Dermis blood vessel endothelial cell (primary cell): Measurements from ENCODE around the gene SHC1. TPM values are rescaled to one million over a fixed set of nuclear protein-coding genes. Genes with fewer than 3 reads are reported as not detected.

Experiments
- DNase-seq: peaks from one replicate; pipeline ENCODE4 v3.0.0; 2010
- total RNA-seq: library from RNA; depleted of rRNA; stranded (reverse); fragments of >200 nt; gene quantifications from 2 replicates; pipeline ENCODE4 v1.2.3, GENCODE V29; 2014

Gene SHC1
- total RNA-seq, 1 donor from 2014 or later = 337 TPM

GRCh38 chr1:154937085-154937987, 33.2 kb downstream of the SHC1 start:
- DNase-seq = peak; percentile 97

- peak; percentile 98 for DNase-seq
These were observed 33.9 kb downstream of the SHC1 start, which contains the start of gene PMVK for GRCh38 chr1:154936555-154937084. TSS of gene PMVK (minus strand) at chr1:154936719. CDS start at chr1:154936685, 34 bp downstream.

- DNase-seq = no peak
These were observed 34.6 kb downstream of the SHC1 start for GRCh38 chr1:154935749-154936554.

- DNase-seq = no peak
These were observed 36.1 kb downstream of the SHC1 start for GRCh38 chr1:154934358-154934948.

- DNase-seq = no peak
These were observed 38.5 kb downstream of the SHC1 start for GRCh38 chr1:154931940-154932487.

- DNase-seq = no peak
These were observed 44.3 kb downstream of the SHC1 start for GRCh38 chr1:154926201-154926600.

GRCh38 chr1:154925335-154926170, 45.0 kb downstream of the SHC1 start:
- DNase-seq = no peak

- DNase-seq = no peak
These were observed 46.9 kb downstream of the SHC1 start for GRCh38 chr1:154923695-154924094.

GRCh38 chr1:154913273-154913672, 57.3 kb downstream of the SHC1 start:
- DNase-seq = no peak

GRCh38 chr1:154912755-154913154, 57.8 kb downstream of the SHC1 start:
- DNase-seq = no peak

Other genes starting within 250 kb of the SHC1 start
- gene KCNN3, start 100.5 kb downstream of the SHC1 start, total RNA-seq = 1.7 and 3.6 TPM in 2 replicates
- 6.5 and 9.4 TPM in 2 replicates for gene PMVK, start 34.0 kb downstream of the SHC1 start, total RNA-seq
- gene PBXIP1, start 14.6 kb downstream of the SHC1 start, total RNA-seq = 110 and 126 TPM in 2 replicates
- gene PYGO2, start 9.0 kb downstream of the SHC1 start, total RNA-seq = 7.1 and 10.0 TPM in 2 replicates
- gene CKS1B, start 3.9 kb upstream of the SHC1 start, total RNA-seq = 49.0 and 89.3 TPM in 2 replicates
- gene FLAD1, start 12.6 kb upstream of the SHC1 start, total RNA-seq = 17.8 and 27.1 TPM in 2 replicates
- not detected in 2 replicates for gene LENEP, start 22.8 kb upstream of the SHC1 start, total RNA-seq
- gene ZBTB7B, start 32.1 kb upstream of the SHC1 start, total RNA-seq = 16.1 and 16.2 TPM in 2 replicates
- 0.17 and 0.70 TPM in 2 replicates for gene DCST2, start 63.0 kb upstream of the SHC1 start, total RNA-seq
- not detected in 2 replicates for gene DCST1, start 63.1 kb upstream of the SHC1 start, total RNA-seq
- 289 and 307 TPM in 2 replicates for gene ADAM15, start 80.6 kb upstream of the SHC1 start, total RNA-seq
- 9.5 and 15.7 TPM in 2 replicates for gene EFNA4, start 93.0 kb upstream of the SHC1 start, total RNA-seq
- gene EFNA3, start 108.1 kb upstream of the SHC1 start, total RNA-seq = 1.9 and 2.2 TPM in 2 replicates
- 119 and 138 TPM in 2 replicates for gene EFNA1, start 157.1 kb upstream of the SHC1 start, total RNA-seq
- gene SLC50A1, start 165.1 kb upstream of the SHC1 start, total RNA-seq = 26.2 and 27.1 TPM in 2 replicates
- 16.1 and 41.4 TPM in 2 replicates for gene DPM3, start 169.8 kb upstream of the SHC1 start, total RNA-seq
- gene KRTCAP2, start 202.6 kb upstream of the SHC1 start, total RNA-seq = 64.4 and 128 TPM in 2 replicates
- 4.1 and 4.7 TPM in 2 replicates for gene TRIM46, start 203.1 kb upstream of the SHC1 start, total RNA-seq
- gene THBS3, start 237.2 kb upstream of the SHC1 start, total RNA-seq = 15.9 and 16.2 TPM in 2 replicates
- 49.3 and 50.2 TPM in 2 replicates for gene MTX1, start 237.9 kb upstream of the SHC1 start, total RNA-seq